Endothelial cell of umbilical vein (primary cell): ENCODE results near the gene LAMB1. TPM values are rescaled to one million over a fixed set of nuclear protein-coding genes. Genes with fewer than 3 reads are reported as not detected.

ENCODE experiments used
- BruUV-seq: library from RNA; stranded (reverse); fragments of 400-500 nt; replicated peaks from 2 replicates; lab custom pipeline; 2021; lab: Mats Ljungman, UMichigan
- CTCF ChIA-PET: fragments of 300-600, 350-600 bp; sonication (Branson Sonifier 250); formaldehyde crosslinking; loops from one replicate; lab custom pipeline; 2021; ENCODE audit warnings: antibody characterized with exemption, inconsistent platforms; lab: Charles Lee
- POLR2A ChIA-PET: fragments of 300-600, 350-600 bp; sonication (Branson Sonifier 250); formaldehyde crosslinking; loops from one replicate; lab custom pipeline; 2021; ENCODE audit warnings: antibody characterized with exemption, inconsistent platforms; lab: Charles Lee
- DNase-seq: peaks from one replicate; pipeline ENCODE4 v3.0.0-alpha.2; 2011; ENCODE audit warnings: low read depth, low spot score
- FAIRE-seq: peaks from 2 replicates; lab custom pipeline; 2011; peaks lifted over from hg19 to GRCh38; lab: Jason Lieb, UNC
- H2AFZ ChIP-seq: 2 replicates; pipeline ENCODE4 v1.6.0; 2012; ENCODE audit warnings: low read depth, low read length, control low read depth, inconsistent platforms
- H3K27ac ChIP-seq: 2 replicates; pipeline ENCODE4 v1.5.1; 2011; ENCODE audit warnings: low read depth, mild to moderate bottlenecking, control low read depth, low read length, moderate library complexity; ENCODE audit not compliant: insufficient read depth
- H3K27me3 ChIP-seq, 2 experiments: 2 replicates each; pipeline versions ENCODE4 v1.6.0 to v1.6.1; 2011; ENCODE audit warnings: low read length in 2 of 2, mixed read lengths in 1 of 2; ENCODE audit not compliant: control insufficient read depth in 2 of 2, insufficient read depth in 2 of 2
- H3K36me3 ChIP-seq, 2 experiments: 2 replicates in 1 of 2; 3 replicates in 1 of 2; pipeline ENCODE4 v1.5.1; 2011; ENCODE audit warnings: low read length in 2 of 2, mild to moderate bottlenecking in 1 of 2, moderate library complexity in 1 of 2; ENCODE audit not compliant: control insufficient read depth in 2 of 2, insufficient read depth in 2 of 2; ENCODE audit errors: extremely low read depth in 1 of 2
- H3K4me1 ChIP-seq: 3 replicates; pipeline ENCODE4 v1.5.1; 2011; ENCODE audit warnings: mild to moderate bottlenecking, low read length; ENCODE audit not compliant: control insufficient read depth, insufficient read depth; ENCODE audit errors: extremely low read depth
- H3K4me2 ChIP-seq: 2 replicates; pipeline ENCODE4 v1.6.1; 2011; ENCODE audit warnings: low read length, control low read depth, mixed read lengths; ENCODE audit not compliant: insufficient read depth
- H3K4me3 ChIP-seq, 3 experiments: fragments of 200-600 bp in 1 of 3; sonication (generic), shearing (Covaris generic) in 1 of 3; replicated peaks in 1 of 3; 2 replicates each; pipeline ENCODE4 v1.5.1; 2011 to 2016; ENCODE audit warnings: control low read depth in 3 of 3, low read length in 3 of 3, mild to moderate bottlenecking in 2 of 3, inconsistent platforms in 1 of 3, low read depth in 1 of 3, moderate library complexity in 1 of 3; ENCODE audit not compliant: insufficient read depth in 1 of 3
- H3K79me2 ChIP-seq: 2 replicates; pipeline ENCODE4 v1.6.0; 2012; ENCODE audit warnings: low read length, inconsistent platforms; ENCODE audit not compliant: control insufficient read depth, insufficient read depth
- H3K9ac ChIP-seq: replicated peaks from 2 replicates; pipeline ENCODE3; 2011; ENCODE audit warnings: low read length, control low read depth; ENCODE audit not compliant: insufficient read depth; ENCODE audit errors: extremely low read depth
- H3K9me1 ChIP-seq: replicated peaks from 3 replicates; pipeline ENCODE4 v1.6.0; 2011; ENCODE audit warnings: mild to moderate bottlenecking, low read length; ENCODE audit not compliant: control insufficient read depth, insufficient read depth; ENCODE audit errors: extremely low read depth
- H3K9me3 ChIP-seq: replicated peaks from 2 replicates; pipeline ENCODE4 v1.5.1; 2012; ENCODE audit warnings: low read length, inconsistent platforms; ENCODE audit not compliant: control insufficient read depth, insufficient read depth
- H4K20me1 ChIP-seq: replicated peaks from 2 replicates; pipeline ENCODE3; 2011; ENCODE audit warnings: mild to moderate bottlenecking, low read length; ENCODE audit not compliant: control insufficient read depth, insufficient read depth; ENCODE audit errors: extremely low read depth
- EZH2 ChIP-seq: IDR thresholded peaks from 2 replicates; pipeline ENCODE4 v1.6.1; 2012; ENCODE audit warnings: borderline replicate concordance, low read depth, mild to moderate bottlenecking, moderate library complexity, low read length, inconsistent platforms; ENCODE audit not compliant: severe bottlenecking
- FOS ChIP-seq: IDR thresholded peaks from 2 replicates; pipeline ENCODE4 v1.6.1; 2011; ENCODE audit warnings: mild to moderate bottlenecking, low read length, moderate library complexity, borderline replicate concordance; ENCODE audit not compliant: insufficient read depth
- GATA2 ChIP-seq: IDR thresholded peaks from 2 replicates; pipeline ENCODE4 v1.7.0; 2011; ENCODE audit warnings: low read depth, mild to moderate bottlenecking, moderate library complexity, mixed read lengths, low read length; ENCODE audit not compliant: insufficient read length, insufficient read depth
- JUN ChIP-seq: IDR thresholded peaks from 2 replicates; pipeline ENCODE4 v1.6.1; 2011; ENCODE audit warnings: borderline replicate concordance, low read depth; ENCODE audit not compliant: insufficient read length, insufficient read depth
- MYC ChIP-seq: IDR thresholded peaks from one replicate; pipeline ENCODE4 v1.6.1; 2011; ENCODE audit warnings: mild to moderate bottlenecking, low read depth, low read length
- POLR2A ChIP-seq: IDR thresholded peaks from 2 replicates; pipeline ENCODE4 v1.6.1; 2012; ENCODE audit warnings: low read depth, mild to moderate bottlenecking, control low read depth, low read length
- POLR2AphosphoS5 ChIP-seq: IDR thresholded peaks from 2 replicates; pipeline ENCODE4 v1.6.1; 2012; ENCODE audit warnings: low read depth, mild to moderate bottlenecking, control low read depth, low read length, moderate library complexity; ENCODE audit not compliant: insufficient read depth
- dilution Hi-C: fragments of 300-500 bp; cut with MboI; formaldehyde crosslinking; loops from one replicate; pipeline ENCODE4 v1.15.0; 2019; ENCODE audit warnings: low sequenced_read_pairs; ENCODE audit not compliant: extremely low pct_ligation_motif_present
- intact Hi-C: fragments of 100-400 bp; cut with micrococcal nuclease; formaldehyde crosslinking; loops from one replicate; pipeline ENCODE4 v1.10.0; 2022
- polyA plus RNA-seq, 4 experiments: library from polyadenylated mRNA; depleted of rRNA in 3 of 4; stranded (reverse) in 3 of 4; unstranded in 1 of 4; fragments of >200 nt; gene quantifications; 2 replicates each; pipeline versions ENCODE4 v1.2.1 to v1.2.3, GENCODE V29; 2011 to 2012; ENCODE audit warnings: missing spikeins in 1 of 4
- total RNA-seq: library from RNA; stranded (reverse); gene quantifications from 2 replicates; pipeline ENCODE4 v1.2.3, GENCODE V29; 2021
- TF ChIP-seq, protein P1 (sequence below), 2 donors: IDR thresholded peaks; 1 replicate in 1 of 2; 2 replicates in 1 of 2; pipeline ENCODE4 v1.5.1; 2011; ENCODE audit warnings: low read length in 2 of 2, mild to moderate bottlenecking in 2 of 2, moderate library complexity in 2 of 2, control low read depth in 1 of 2, inconsistent platforms in 1 of 2, low read depth in 1 of 2; ENCODE audit not compliant: insufficient read depth in 1 of 2; ENCODE audit errors: extremely low read depth in 1 of 2
- TF ChIP-seq, protein P2 (sequence below): IDR thresholded peaks from 2 replicates; pipeline ENCODE4 v1.6.1; 2011; ENCODE audit not compliant: insufficient read depth, insufficient read length

The LAMB1 gene
- total and polyA plus RNA-seq, 2 donors (not counting 3 experiments of a cell fraction or from before 2014, with no cell fraction given) = 588 to 703 TPM

DNA sequence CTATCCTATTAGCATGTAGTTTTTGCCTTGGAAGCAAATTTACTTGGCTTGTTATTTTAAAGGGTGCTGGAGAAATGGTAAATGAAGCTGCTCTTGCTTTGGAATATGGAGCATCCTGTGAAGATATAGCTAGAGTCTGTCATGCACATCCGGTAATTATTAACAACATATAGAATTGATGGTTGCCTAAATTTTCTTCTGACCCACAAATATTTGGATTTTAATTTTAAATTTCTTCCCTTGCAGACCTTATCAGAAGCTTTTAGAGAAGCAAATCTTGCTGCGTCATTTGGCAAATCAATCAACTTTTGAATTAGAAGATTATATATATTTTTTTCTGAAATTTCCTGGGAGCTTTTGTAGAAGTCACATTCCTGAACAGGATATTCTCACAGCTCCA, 84.0 kb downstream of the LAMB1 start:
- DNase-seq (no peak), FAIRE-seq (no peak)
- ChIA-PET POLR2A (no interaction called here), CTCF (interaction anchor here (1.5 kb wide), 1 partner anchor 18 kb away, joined by 4 read pairs; no protein-coding TSS in a partner anchor)
- H3K4me3 ChIP-seq = no peak overlapping the region
- no TSS peak for BruUV-seq
- H4K20me1 ChIP-seq = no peaks in the 10 kb centered on the region
- peaks cover 1% of the 10 kb centered on the region for H3K79me2 ChIP-seq
- H3K36me3 ChIP-seq = peaks cover 17 to 41% of the 10 kb centered on the region in 2 experiments
- no peaks in the 10 kb centered on the region for H3K9me1 ChIP-seq
- intact Hi-C loops = no loop called here
- dilution Hi-C loops = no loop called here
- no peak overlapping the region for H3K9ac ChIP-seq
- H3K4me2 ChIP-seq = no peak overlapping the region
- no peak overlapping the region for H2AFZ ChIP-seq
- H3K4me1 ChIP-seq = peaks cover 6% of the 10 kb centered on the region
- no peak for TF ChIP-seq FOS
- TF ChIP-seq POLR2AphosphoS5 = peak; percentile 13
- H3K27me3 ChIP-seq = no peaks in the 10 kb centered on the region
- H3K9me3 ChIP-seq = no peaks in the 10 kb centered on the region
- H3K27ac ChIP-seq = no peak overlapping the region

DNA sequence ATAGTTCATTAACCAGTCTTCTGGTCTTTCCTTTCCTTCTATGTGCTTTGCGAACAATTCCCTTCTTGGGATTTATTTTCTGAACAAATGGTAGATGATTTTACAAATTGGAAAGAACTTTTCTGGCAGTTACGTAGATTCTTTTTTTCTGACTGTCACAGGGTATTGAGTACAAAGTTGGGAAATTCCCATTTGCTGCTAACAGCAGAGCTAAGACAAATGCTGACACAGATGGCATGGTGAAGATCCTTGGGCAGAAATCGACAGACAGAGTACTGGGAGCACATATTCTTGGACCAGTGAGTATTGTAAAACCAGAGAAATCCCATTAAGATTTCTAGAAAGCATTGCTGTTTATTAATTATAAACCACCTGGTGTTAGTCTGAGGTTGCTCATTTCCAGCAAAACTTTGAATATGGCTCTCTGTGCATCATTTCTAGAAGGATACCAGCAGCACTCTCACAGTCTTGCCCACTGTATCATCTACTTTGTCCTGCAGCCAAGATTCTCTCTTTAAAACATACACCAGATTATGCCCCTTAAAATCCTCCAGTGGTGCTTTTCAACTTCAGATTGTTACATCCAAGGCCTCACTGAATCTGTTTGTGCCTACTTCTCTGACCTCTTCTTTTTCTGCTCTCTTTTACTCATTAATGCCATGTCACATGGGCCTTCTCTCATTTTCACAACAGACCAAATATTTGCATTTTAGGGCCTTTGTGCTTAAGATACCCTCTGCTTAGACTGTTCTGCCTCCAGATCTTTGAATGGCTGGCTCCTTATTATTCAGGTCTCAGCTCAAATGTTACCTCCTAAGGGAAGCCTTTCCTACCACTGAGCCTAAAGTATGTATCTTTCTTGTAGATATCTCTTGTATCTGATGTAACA, 85.0 kb downstream of the LAMB1 start:
- H3K4me2 ChIP-seq = no peak overlapping the region
- CTCF ChIA-PET = interaction anchor here (1.5 kb wide), 1 partner anchor 17 kb away, joined by 4 read pairs; no protein-coding TSS in a partner anchor
- no peak overlapping the region for H2AFZ ChIP-seq
- no peaks in the 10 kb centered on the region for H4K20me1 ChIP-seq
- intact Hi-C loops (no loop called here), dilution Hi-C loops (no loop called here)
- no peak for TF ChIP-seq JUN
- TF ChIP-seq, protein P1, sequence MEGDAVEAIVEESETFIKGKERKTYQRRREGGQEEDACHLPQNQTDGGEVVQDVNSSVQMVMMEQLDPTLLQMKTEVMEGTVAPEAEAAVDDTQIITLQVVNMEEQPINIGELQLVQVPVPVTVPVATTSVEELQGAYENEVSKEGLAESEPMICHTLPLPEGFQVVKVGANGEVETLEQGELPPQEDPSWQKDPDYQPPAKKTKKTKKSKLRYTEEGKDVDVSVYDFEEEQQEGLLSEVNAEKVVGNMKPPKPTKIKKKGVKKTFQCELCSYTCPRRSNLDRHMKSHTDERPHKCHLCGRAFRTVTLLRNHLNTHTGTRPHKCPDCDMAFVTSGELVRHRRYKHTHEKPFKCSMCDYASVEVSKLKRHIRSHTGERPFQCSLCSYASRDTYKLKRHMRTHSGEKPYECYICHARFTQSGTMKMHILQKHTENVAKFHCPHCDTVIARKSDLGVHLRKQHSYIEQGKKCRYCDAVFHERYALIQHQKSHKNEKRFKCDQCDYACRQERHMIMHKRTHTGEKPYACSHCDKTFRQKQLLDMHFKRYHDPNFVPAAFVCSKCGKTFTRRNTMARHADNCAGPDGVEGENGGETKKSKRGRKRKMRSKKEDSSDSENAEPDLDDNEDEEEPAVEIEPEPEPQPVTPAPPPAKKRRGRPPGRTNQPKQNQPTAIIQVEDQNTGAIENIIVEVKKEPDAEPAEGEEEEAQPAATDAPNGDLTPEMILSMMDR (IDR thresholded peaks at IDR 0.05; ENCODE audit: extremely low read depth in 1 of 2, insufficient read depth in 1 of 2, low read depth in 1 of 2, low read length in 2 of 2) = no peak
- no peak for TF ChIP-seq FOS
- no peak for TF ChIP-seq EZH2
- TF ChIP-seq, protein P2, sequence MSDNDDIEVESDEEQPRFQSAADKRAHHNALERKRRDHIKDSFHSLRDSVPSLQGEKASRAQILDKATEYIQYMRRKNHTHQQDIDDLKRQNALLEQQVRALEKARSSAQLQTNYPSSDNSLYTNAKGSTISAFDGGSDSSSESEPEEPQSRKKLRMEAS = no peak
- no peak for TF ChIP-seq MYC
- no peak for TF ChIP-seq POLR2AphosphoS5
- no peak for TF ChIP-seq GATA2
- no peak for TF ChIP-seq POLR2A
- no peaks in the 10 kb centered on the region for H3K9me1 ChIP-seq
- no peaks in the 10 kb centered on the region for H3K9me3 ChIP-seq
- POLR2A ChIA-PET = no interaction called here
- H3K4me3 ChIP-seq = no peak overlapping the region
- no peak overlapping the region for H3K9ac ChIP-seq
- peaks cover 9 to 32% of the 10 kb centered on the region in 2 experiments for H3K36me3 ChIP-seq
- peaks cover 5% of the 10 kb centered on the region for H3K79me2 ChIP-seq
- H3K27me3 ChIP-seq = no peaks in the 10 kb centered on the region
- peaks cover 6% of the 10 kb centered on the region for H3K4me1 ChIP-seq
- H3K27ac ChIP-seq = no peak overlapping the region
- DNase-seq (no peak), FAIRE-seq (no peak)
- no TSS peak for BruUV-seq
